Stimulated activated CD4-positive, alpha-beta T cell treated with anti-CD3 and anti-CD28 coated beads, TNF-alpha, amount 100 ng/mL, for 1 hour (primary cell): Measurements from ENCODE around the gene RHBDD2.
"Not testable (repeated sequence)": the region's sequence is repeated elsewhere in the genome, so short reads cannot be mapped to it uniquely, and the experiment has no call there.

Source experiments
- DNase-seq, 3 donors: peaks; one replicate each; pipeline ENCODE4 v3.0.0-alpha.2; 2020; ENCODE audit warnings: low read depth in 3 of 3, low spot score in 1 of 3

The RHBDD2 gene

GRCh38 chr7:75866114-75866488, 12.7 kb upstream of the RHBDD2 start:
- no peak for DNase-seq

GRCh38 chr7:75866489-75867389, 12.1 kb upstream of the RHBDD2 start:
- DNase-seq = no peak

GRCh38 chr7:75867390-75867717, 11.5 kb upstream of the RHBDD2 start:
- DNase-seq = no peak

GRCh38 chr7:75868153-75868552, 10.7 kb upstream of the RHBDD2 start:
- no peak for DNase-seq

GRCh38 chr7:75869776-75870379, 9.0 kb upstream of the RHBDD2 start:
- no peak for DNase-seq

GRCh38 chr7:75870557-75871161, 8.2 kb upstream of the RHBDD2 start:
- no peak for DNase-seq

- DNase-seq = no peak
These were observed 6.6 kb upstream of the RHBDD2 start for GRCh38 chr7:75872073-75872782.

GRCh38 chr7:75874180-75874579, 4.7 kb upstream of the RHBDD2 start:
- not testable (repeated sequence) for DNase-seq

GRCh38 chr7:75875113-75876080, 3.4 kb upstream of the RHBDD2 start:
- DNase-seq = no peak

GRCh38 chr7:75876126-75876881, 2.5 kb upstream of the RHBDD2 start:
- DNase-seq = no peak

- DNase-seq = no peak
These were observed 494 bp upstream of the RHBDD2 start for GRCh38 chr7:75878312-75878768.

GRCh38 chr7:75879771-75880184, 944 bp downstream of the RHBDD2 start:
- DNase-seq = no peak

- DNase-seq = no peak
These were observed 1.4 kb downstream of the RHBDD2 start for GRCh38 chr7:75880242-75880641.

- DNase-seq = no peak
These were observed 2.7 kb downstream of the RHBDD2 start for GRCh38 chr7:75881436-75882095.

GRCh38 chr7:75883265-75883824, 4.5 kb downstream of the RHBDD2 start:
- DNase-seq = not testable (repeated sequence)

- no peak for DNase-seq
These were observed 5.6 kb downstream of the RHBDD2 start for GRCh38 chr7:75884476-75884875.

- no peak for DNase-seq
These were observed 6.2 kb downstream of the RHBDD2 start for GRCh38 chr7:75885036-75885435.

- DNase-seq = no peak
These were observed 9.0 kb downstream of the RHBDD2 start for GRCh38 chr7:75887669-75888369.
